ENCODE data around the gene CSPG4.
"Not testable (repeated sequence)": the region's sequence is repeated elsewhere in the genome, so short reads cannot be mapped to it uniquely, and the experiment has no call there.

CSPG4 gene

DNA sequence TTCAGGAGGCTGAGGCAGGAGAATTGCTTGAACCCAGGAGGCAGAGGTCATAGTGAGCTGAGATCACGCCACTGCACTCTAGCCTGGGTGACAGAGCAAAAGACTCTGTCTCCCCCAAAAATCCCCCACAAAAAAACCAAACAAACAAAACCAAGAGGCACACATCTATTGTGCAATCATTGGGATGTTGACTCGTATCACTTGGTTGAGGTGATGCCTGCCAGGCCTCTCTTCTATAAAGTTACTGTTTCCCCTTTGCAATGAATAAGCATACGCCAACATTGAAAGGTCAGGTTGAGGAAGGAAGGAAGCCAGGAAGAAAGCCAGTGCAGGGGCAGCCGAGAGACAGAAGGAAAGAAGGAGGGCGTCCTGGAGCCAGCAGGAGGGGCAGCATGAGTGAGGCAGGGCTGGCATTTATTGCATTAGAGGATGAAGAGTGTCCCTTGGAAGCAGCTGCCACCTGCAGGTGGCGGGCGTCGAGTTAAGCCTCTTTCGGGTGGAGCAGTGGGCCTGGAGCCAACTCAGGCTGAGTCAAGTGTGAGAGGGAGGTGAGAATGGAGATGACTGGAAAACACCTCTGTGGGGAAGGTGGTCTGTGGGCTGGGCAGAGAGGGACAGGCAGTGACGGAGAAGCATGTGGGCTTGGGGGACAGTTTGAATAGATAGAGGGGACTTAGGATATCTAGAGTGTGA is 8.3 kb upstream of the CSPG4 start:
- peaks cover 17% of the 10 kb centered on the region for H3K27me3 Mint-ChIP-seq
- DNase-seq (peak; percentile 45 to 70), ATAC-seq (peak; percentile 88)
- H3K9me3 Mint-ChIP-seq: no peaks in the 10 kb centered on the region
- no peak overlapping the region for H3K4me3 Mint-ChIP-seq
- no peak overlapping the region for H3K27ac Mint-ChIP-seq
- H3K4me1 Mint-ChIP-seq: peaks cover 10% of the 10 kb centered on the region

DNA sequence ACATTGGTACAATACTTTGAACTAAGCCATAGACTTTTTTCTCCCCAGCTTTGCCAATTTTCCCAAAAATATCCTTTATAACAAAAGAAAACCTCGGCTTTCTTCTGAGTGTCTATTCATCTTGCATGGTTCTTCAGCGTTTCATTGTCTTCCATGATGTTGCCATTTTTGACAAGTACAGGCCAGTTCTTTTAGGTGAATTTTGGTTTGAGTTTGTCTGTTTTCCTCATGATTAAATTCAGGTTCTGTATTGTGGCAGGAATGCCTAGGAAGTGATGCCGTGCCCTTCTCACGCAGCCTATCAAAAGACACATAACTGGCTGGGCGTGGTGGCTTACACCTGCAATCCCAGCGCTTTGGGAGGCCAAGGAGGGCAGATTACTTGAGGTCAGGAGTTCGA is 7.6 kb upstream of the CSPG4 start:
- peaks cover 17% of the 10 kb centered on the region for H3K27me3 Mint-ChIP-seq
- H3K9me3 Mint-ChIP-seq: no peaks in the 10 kb centered on the region
- ATAC-seq (no peak), DNase-seq (no peak)
- peaks cover 10% of the 10 kb centered on the region for H3K4me1 Mint-ChIP-seq
- no peak overlapping the region for H3K4me3 Mint-ChIP-seq
- no peak overlapping the region for H3K27ac Mint-ChIP-seq

DNA sequence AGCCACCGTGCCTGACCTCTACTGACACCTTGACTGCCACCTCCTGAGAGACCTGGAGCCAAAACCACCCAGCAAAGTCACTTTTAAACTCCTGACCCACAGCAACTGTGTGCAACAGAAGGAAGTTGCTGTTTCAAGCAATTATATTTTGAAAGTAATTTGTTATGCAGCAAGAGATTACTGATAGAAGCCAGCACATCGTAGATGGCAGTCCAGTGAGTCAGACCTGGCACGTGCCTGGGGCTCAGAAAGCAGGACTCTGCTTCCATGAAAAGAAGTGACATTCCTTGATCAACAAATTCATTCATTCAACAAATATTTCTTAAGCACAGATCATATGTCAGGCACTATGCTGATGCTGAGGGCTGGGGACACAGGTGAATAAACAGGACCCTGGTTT is 5.7 kb upstream of the CSPG4 start:
- Mint-ChIP-seq H3K4me1 (peaks cover 10% of the 10 kb centered on the region), H3K27me3 (peaks cover 30% of the 10 kb centered on the region), H3K4me3 (no peak overlapping the region), H3K27ac (no peak overlapping the region), H3K9me3 (no peaks in the 10 kb centered on the region)
- ATAC-seq (no peak), DNase-seq (no peak)

GRCh38 chr15:75717001-75717400 is 4.4 kb upstream of the CSPG4 start:
- not testable (repeated sequence) for DNase-seq, ATAC-seq, H3K9me3 Mint-ChIP-seq, H3K27ac Mint-ChIP-seq, H3K4me3 Mint-ChIP-seq
- H3K4me1 Mint-ChIP-seq: peaks cover 10% of the 10 kb centered on the region
- H3K27me3 Mint-ChIP-seq: peaks cover 32% of the 10 kb centered on the region

- H3K9me3 Mint-ChIP-seq, H3K4me3 Mint-ChIP-seq, H3K27ac Mint-ChIP-seq, H3K4me1 Mint-ChIP-seq, DNase-seq, ATAC-seq: not testable (repeated sequence)
- H3K27me3 Mint-ChIP-seq: peaks cover 26% of the 10 kb centered on the region
These were observed 3.8 kb upstream of the CSPG4 start for GRCh38 chr15:75716249-75716950.

DNA sequence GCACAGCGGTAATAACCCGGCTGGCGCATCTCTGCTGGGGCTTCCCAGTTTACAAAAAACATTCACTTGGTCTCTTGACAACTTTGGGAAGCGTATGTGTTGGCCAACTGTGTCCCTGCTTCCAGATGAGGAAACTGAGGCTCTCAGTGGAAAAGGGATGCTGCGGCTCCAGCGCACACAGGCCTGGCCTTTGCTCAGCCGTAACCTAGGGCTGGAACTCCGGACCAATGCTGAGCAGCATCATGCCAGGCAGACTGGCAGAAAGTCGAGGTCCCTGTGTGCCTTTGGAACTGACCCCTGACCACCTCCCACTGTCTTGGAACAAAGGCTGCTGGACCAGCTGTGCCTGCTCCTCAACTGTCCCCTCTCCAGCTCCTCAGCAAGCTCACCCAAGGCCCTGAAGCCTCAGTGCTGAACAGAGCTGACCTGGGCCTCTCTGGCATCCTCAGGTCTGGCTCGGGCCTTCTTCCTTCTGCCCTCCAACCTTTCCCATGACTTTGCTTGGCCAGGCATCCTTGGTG is 2.7 kb upstream of the CSPG4 start:
- ATAC-seq, H3K9me3 Mint-ChIP-seq, H3K4me1 Mint-ChIP-seq, DNase-seq, H3K27ac Mint-ChIP-seq, H3K4me3 Mint-ChIP-seq: not testable (repeated sequence)
- H3K27me3 Mint-ChIP-seq: peaks cover 20% of the 10 kb centered on the region

DNA sequence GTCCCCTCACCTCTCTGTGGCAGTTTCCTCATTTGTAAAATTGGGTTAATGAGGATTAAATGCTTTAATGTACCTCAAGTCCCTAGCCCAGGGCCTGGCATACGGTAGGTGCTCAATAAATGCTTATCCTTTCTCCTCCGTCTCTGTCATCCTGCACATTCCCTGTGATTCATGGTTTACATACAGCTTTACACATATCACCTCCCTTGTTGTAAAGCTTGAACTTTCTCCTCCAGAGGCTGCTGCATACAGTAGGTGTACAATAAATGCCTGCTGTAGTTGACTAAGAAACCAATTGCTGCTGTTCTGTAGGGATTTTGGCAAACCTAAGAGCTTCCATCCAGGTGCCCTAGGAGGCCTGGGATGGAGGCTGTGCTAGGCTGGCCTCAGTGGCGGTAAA is 1.5 kb upstream of the CSPG4 start:
- H3K9me3 Mint-ChIP-seq: no peaks in the 10 kb centered on the region
- ATAC-seq (no peak), DNase-seq (no peak)
- peaks cover 20% of the 10 kb centered on the region for H3K27me3 Mint-ChIP-seq
- H3K27ac Mint-ChIP-seq: no peak overlapping the region
- H3K4me3 Mint-ChIP-seq: no peak overlapping the region
- no peaks in the 10 kb centered on the region for H3K4me1 Mint-ChIP-seq

DNA sequence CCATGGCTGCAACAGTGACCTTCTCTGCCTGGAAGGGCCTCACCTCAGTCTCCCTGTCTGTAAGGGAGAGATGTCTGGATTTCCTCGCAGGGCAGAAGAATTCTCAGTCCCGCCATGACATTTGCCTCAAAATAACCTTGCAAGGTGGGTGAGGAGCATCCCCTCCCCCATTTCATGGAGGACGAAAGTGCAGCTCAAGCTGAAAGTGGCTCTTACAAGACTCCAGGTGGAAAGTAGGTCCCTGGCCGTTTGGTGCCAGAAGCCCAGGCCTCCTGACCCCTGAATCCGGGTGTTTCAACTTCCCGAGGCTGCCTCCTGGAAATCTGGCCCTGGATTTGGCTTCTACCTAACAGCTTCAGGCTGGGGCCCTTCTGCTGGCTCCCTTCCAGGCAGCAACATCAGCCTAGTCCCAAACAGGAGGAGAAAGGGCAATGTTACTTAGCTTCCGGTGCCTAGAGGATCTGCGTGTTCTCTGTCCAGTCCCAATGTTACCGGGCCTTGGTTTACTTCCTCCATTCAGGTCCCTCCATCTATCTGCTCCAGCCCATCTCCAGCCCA is 769 bp upstream of the CSPG4 start:
- Mint-ChIP-seq H3K27ac (no peak overlapping the region), H3K4me3 (no peak overlapping the region), H3K9me3 (no peaks in the 10 kb centered on the region), H3K27me3 (peaks cover 20% of the 10 kb centered on the region), H3K4me1 (no peaks in the 10 kb centered on the region)
- DNase-seq: no peak
- ATAC-seq: no peak

DNA sequence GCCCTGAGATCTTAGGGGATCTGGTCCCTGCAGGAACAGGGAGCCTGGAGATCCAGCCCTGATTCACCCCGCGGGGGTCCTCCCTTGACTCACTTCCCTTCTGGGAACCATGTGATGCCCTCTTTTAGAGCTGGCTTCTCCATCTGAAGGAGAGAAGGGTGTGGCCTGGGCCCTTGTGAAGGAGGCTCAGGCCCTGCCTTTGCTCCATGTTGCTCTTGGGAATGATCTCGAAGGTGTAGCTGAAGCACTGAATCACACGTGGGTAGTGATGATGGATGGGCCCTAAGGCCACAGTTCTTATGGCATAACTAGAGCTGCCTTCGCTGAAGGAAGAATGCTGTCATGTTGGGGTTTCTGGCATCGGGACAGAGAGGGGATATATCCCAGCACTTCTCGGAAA is 1.2 kb downstream of the CSPG4 start:
- peaks cover 20% of the 10 kb centered on the region for H3K27me3 Mint-ChIP-seq
- H3K9me3 Mint-ChIP-seq, DNase-seq, H3K4me3 Mint-ChIP-seq, H3K27ac Mint-ChIP-seq, ATAC-seq, H3K4me1 Mint-ChIP-seq: not testable (repeated sequence)

- H3K27ac Mint-ChIP-seq: not testable (repeated sequence)
These were observed 1.8 kb downstream of the CSPG4 start for GRCh38 chr15:75710874-75711273.

DNA sequence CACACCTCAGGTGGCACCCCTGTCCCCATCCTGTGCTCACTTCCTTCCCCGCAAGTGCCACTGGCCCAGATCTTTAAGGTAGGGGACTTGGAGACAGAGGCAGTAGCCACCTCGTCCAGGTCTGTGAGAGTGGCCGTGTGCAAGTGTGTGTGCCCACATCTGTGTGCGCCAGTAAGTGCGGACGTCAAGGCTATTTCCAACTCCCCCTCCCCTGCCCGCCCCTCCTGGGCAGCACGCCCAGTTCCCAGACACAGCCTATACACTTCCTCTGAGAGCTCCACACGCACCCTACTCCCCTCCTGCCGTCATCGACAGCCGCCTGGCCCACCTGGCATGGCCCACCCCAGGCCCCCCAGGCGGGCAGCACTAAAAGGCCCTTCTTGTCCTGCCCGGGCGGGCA is 3.2 kb downstream of the CSPG4 start:
- peaks cover 18% of the 10 kb centered on the region for H3K27me3 Mint-ChIP-seq
- peak; percentile 15 for ATAC-seq
- H3K9me3 Mint-ChIP-seq, H3K27ac Mint-ChIP-seq, H3K4me3 Mint-ChIP-seq, H3K4me1 Mint-ChIP-seq, DNase-seq: not testable (repeated sequence)

More at GRCh38 chr15:75710874-75711273, 1.8 kb downstream of the CSPG4 start:
- DNase-seq, H3K4me1 Mint-ChIP-seq, H3K9me3 Mint-ChIP-seq, H3K4me3 Mint-ChIP-seq, ATAC-seq: not testable (repeated sequence)
- H3K27me3 Mint-ChIP-seq: peaks cover 20% of the 10 kb centered on the region

- no peak overlapping the region for H3K4me3 Mint-ChIP-seq
- no peak overlapping the region for H3K27ac Mint-ChIP-seq
- ATAC-seq (no peak), DNase-seq (no peak)
- H3K27me3 Mint-ChIP-seq: no peaks in the 10 kb centered on the region
- H3K4me1 Mint-ChIP-seq: no peaks in the 10 kb centered on the region
- H3K9me3 Mint-ChIP-seq: no peaks in the 10 kb centered on the region
These were observed 6.0 kb downstream of the CSPG4 start for GRCh38 chr15:75706682-75706954.

DNA sequence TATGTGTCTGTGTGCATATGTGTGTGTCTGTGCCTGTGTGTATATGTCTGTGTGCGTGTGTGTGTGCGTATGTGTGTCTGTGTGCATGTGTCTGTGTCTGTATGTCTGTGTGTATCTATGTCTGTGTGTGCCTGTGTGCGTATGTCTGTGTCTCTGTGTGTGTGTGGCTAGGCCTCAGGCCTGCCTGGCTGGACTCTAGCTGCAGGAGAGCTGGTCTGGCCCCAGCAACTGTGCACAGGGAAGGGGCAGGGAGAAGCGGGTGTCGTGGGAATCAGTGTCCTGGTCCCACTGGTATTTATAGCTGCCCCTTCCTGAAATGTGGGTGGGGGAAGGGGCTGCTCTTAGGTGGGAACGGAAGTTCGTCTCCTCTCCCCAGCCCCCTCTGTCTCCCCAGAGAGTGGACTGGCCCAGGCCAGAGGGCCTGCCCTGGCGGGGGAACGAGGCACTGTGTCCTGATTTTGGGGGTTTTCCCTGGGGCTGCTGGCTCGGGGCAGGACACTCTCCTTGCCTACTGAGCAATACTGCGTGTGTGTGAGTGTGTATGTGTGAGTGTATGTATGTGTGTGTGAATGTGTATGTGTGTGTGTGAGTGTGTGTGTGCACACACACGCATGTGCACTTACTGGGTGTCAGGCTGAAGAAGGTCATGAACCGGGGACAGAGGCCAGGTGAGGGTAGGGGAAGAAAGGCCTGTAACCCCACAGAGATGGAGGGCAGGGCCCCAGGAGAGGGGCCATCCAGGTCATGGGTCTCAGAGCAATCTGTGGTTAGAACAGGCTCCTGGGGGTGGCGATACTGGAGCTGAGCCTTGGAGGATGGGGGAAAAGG is 6.6 kb downstream of the CSPG4 start:
- Mint-ChIP-seq H3K27ac (peak overlapping the region in 1 of 2 donors; percentile 1), H3K27me3 (no peaks in the 10 kb centered on the region)
- no peak for ATAC-seq

GRCh38 chr15:75705375-75705774 is 7.3 kb downstream of the CSPG4 start:
- not testable (repeated sequence) for H3K27me3 Mint-ChIP-seq, ATAC-seq, H3K4me3 Mint-ChIP-seq, H3K27ac Mint-ChIP-seq, H3K4me1 Mint-ChIP-seq, DNase-seq, H3K9me3 Mint-ChIP-seq

More for the DNA sequence above, 6.6 kb downstream of the CSPG4 start:
- H3K9me3 Mint-ChIP-seq: no peaks in the 10 kb centered on the region
- H3K4me3 Mint-ChIP-seq: no peak overlapping the region
- no peak for DNase-seq
- H3K4me1 Mint-ChIP-seq: no peaks in the 10 kb centered on the region

GRCh38 chr15:75704618-75705017 is 8.0 kb downstream of the CSPG4 start:
- peaks cover 12% of the 10 kb centered on the region for H3K4me1 Mint-ChIP-seq
- ATAC-seq (peak; percentile 11), DNase-seq (no peak)
- H3K27me3 Mint-ChIP-seq: no peaks in the 10 kb centered on the region
- no peaks in the 10 kb centered on the region for H3K9me3 Mint-ChIP-seq
- H3K4me3 Mint-ChIP-seq: no peak overlapping the region
- no peak overlapping the region for H3K27ac Mint-ChIP-seq

DNA sequence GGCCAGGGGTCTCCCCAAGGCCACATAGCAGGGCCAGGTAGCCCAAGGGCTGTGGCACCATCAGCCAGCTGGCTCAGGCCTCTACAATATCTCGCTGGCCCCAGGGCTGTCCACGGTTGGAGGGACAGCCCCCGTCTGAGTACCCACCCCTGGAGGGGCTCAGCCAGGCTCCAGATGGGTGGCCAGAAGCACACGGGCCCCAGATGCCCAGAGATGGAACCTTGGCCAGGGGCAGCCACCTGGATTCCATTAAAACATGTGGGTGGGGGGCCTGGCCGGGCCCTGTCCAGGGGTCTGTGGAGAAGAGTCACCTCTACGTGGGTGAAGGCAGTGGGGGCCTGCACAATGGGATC is 8.4 kb downstream of the CSPG4 start:
- Mint-ChIP-seq H3K4me3 (no peak overlapping the region), H3K27me3 (no peaks in the 10 kb centered on the region)

More for the DNA sequence above, 8.4 kb downstream of the CSPG4 start:
- Mint-ChIP-seq H3K4me1 (peaks cover 16% of the 10 kb centered on the region), H3K9me3 (no peaks in the 10 kb centered on the region), H3K27ac (no peak overlapping the region)
- no peak for DNase-seq
- ATAC-seq: no peak

Data from stimulated activated naive CD8-positive, alpha-beta T cell treated with anti-CD3 and anti-CD28 coated beads, Interleukin-15, amount 100 ng/mL, for 72 hours (primary cell).